HG03280 (cell line): ENCODE results near the gene KIF6.
"Not testable (repeated sequence)": the region's sequence is repeated elsewhere in the genome, so short reads cannot be mapped to it uniquely, and the experiment has no call there.

Source experiments
- ATAC-seq: cut with Tn5 transposase; IDR thresholded peaks from one replicate; pipeline ENCODE4 v1.9.1; 2021; ENCODE audit warnings: mild to moderate bottlenecking, moderate library complexity; ENCODE audit not compliant: unreplicated experiment

KIF6 gene

GRCh38 chr6:39724787-39725631, at the start of gene KIF6:
Gene KIF6 (minus strand): TSS chr6:39725408. CDS start chr6:39725310, 98 bp downstream.
- peak; percentile 99 for ATAC-seq

GRCh38 chr6:39773782-39774181, 48.6 kb upstream of the KIF6 start:
- no peak for ATAC-seq

DNA sequence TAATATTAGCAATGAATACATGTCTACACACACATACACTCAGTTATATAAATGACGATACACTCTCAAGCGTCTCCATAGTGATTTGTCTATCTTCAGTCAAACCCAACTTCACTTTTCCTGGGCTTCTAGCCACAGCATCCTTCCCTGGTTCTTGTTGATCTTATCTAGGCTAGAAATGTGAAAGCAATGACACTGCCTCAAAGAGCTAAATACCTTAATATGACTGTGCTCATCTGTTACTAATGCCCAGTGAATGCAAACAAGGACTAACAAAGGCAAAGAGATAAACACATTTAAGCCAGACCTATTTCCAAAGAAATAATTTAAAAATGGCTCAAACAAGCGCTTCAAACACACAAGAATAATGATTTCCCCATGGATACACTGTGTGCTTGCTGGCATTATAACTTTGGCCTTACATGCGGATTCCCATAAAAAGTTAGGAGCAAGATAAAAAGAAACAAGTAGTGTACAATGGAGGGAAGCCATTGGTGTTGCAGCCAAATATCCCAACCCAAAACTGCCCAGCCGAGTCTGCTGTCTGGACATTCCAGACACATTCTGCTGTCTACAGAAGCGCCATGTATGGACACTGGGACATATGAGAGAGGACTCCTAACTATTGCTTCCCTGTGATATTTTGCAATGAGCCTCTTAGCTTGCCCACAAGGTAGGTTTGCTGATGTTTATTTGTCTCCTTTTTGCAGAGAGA, 47.5 kb upstream of the KIF6 start:
- ATAC-seq, result no peak

DNA sequence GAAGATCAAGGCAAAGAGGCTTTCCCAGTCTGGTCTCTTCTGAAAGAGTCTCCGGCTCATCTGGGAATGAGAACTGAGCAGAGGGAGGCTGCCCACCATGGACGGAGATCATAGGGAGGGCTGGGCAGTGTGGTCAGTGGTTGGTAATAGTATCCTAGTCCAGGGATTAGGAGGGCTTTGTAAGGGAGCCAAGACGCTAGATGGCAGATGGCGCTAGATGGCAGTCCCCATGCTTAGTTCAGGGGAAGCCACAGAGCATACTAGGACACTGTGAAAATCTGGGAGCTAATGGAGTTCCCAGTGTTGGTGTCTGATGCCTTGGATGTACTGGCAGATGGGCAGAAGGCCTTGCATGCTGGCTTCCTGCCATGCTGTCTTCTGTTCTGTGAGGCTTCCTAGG, 45.2 kb upstream of the KIF6 start:
- ATAC-seq, result no peak

DNA sequence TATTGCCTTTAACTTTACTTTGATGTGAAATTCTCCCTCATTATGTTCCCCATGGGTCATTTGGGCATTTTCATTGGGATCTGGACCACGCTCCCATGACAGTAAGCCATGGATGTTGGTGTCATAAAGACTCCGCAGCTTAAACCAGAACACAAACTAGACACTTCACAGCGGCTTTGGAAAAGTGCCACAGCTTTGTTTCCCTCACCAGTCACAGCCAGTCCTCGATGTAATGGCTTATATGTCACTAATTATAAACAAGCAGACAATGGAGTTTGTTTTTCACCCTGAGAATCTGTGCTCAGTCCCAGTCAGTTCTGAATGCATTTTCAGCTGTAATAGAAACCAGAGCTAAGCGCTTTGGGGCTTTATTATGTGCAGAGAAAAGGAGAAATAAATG, 43.8 kb upstream of the KIF6 start:
- no peak for ATAC-seq

DNA sequence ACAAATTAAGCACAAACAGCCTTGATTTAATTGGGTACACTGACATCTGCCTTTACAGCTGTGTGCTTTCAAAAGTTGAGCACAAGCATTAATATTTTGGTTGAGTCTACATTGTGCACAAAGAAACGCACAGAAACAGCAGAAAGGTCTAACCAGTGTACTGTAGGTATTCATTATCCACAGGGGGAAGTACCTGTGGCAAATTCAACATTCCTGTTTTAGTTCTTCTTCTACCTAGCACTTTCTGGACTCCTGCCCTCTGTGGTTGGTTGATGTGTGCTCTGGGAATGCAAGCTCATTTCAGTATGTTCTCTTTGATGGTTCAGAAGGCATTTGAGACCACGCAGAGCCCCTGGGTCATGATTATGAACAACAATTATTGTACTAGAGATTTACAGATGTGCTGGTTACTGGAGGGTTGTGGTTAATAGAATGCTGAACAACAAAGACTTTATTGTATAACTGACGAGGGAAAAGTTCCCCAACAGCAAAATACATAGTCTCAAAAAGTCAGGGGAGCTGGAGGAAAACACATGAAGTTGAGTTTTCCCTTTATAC, 40.4 kb upstream of the KIF6 start:
- ATAC-seq, result no peak

- ATAC-seq, result no peak
Measured at GRCh38 chr6:39760226-39760952, 35.2 kb upstream of the KIF6 start.

DNA sequence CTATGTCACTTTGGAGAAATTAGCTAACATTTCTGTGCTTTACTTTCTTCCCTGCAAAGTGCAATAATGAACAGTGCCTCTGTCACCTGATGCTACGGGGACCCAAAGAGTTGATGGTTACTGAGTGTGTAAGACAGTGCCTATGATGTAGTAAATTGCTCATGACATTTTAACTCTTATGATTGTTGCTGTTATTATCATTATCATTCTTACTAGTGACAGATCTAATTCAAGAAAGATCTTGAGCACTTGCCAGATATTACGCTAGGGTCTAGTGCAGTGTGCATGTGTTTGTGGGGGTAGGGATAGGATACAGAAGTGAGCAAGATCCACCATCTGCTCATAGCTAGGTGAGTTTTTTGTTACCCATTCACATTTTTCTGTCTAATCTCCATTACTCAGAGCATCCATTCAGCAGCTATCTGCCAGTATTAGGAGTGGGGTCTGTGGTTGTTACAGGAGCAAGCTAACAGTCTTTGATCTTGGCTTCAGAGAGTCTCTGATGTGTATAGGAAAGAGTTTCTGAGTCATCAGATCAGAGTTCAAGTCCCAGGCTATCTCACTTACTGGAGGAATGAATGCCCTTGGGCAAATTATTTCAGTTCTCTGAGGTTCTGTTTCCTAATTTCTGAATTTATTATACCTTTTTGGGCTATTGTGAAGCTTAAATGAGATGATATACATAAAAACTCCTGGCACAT, 33.8 kb upstream of the KIF6 start:
- no peak for ATAC-seq

- ATAC-seq, result no peak
Measured at GRCh38 chr6:39756582-39756981, 31.4 kb upstream of the KIF6 start.

DNA sequence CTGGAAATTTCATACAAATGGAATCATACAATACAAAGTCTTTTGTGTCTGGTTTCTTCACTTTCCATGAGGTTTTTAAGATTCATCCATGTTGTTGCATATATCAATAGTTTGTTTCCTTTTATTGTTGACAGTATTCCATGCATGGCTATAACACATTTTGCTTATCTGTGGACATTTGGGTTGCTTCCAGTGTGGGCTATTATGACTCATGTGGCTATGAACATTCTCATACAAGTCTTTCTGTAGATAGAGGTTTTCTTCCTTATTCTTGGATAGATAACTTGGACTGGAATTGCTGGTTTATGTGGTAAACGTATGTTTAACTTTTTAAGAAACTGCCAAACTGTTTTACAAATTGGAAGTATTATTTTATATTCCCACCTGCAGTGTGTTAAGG, 30.0 kb upstream of the KIF6 start:
- ATAC-seq, result no peak

DNA sequence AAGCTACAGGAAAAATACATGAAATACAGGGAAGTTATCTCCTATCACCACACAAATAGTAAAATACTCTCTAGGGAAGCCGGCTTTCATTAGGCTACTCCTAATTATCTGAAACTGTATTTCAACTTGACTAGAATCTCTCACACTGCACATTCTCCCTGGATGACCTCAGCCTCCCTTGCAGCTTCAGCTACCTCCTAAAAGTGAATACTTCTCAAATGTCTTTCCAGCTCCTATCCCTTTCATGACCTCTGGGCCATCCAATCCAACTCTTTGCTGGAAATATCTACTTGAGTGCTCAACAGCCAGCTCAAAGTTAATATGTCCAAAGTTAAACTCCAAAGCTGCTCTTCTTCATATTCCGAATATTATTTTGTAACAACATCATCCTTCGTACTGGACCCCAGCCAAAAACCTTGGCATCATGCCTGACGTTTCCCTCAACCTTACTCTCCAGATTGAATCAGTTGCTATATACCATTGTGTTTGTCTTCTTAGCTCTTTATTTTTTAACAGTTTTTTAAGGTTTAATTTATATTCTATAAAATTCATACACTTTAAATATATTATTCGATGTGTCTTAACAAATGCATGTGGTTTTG, 29.4 kb upstream of the KIF6 start:
- ATAC-seq, result no peak

GRCh38 chr6:39753725-39754045, 28.5 kb upstream of the KIF6 start:
- no peak for ATAC-seq

- no peak for ATAC-seq
Measured at GRCh38 chr6:39752835-39753724, 27.9 kb upstream of the KIF6 start.

- no peak for ATAC-seq
Measured at GRCh38 chr6:39746795-39747194, 21.6 kb upstream of the KIF6 start.

GRCh38 chr6:39733704-39734103, 8.5 kb upstream of the KIF6 start:
- no peak for ATAC-seq

DNA sequence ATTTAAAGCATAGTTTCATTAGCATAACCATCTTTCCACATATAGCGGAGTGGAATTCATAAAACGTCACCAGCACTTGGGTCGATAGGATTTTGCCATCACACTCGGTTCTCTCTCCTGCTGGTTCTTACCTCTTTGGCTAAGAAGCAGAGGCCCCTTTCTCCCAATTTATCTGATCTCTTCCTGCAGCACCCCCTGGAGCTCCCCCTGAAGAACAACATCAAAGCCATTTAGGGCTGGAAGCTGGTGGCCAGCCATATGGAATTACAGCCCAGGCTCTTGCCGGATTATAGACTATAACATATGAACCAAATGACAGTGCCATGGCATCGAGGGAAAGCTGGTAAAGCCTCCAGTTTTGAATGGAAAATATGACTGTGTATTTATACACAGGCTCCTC, 6.4 kb upstream of the KIF6 start:
- ATAC-seq, result no peak

DNA sequence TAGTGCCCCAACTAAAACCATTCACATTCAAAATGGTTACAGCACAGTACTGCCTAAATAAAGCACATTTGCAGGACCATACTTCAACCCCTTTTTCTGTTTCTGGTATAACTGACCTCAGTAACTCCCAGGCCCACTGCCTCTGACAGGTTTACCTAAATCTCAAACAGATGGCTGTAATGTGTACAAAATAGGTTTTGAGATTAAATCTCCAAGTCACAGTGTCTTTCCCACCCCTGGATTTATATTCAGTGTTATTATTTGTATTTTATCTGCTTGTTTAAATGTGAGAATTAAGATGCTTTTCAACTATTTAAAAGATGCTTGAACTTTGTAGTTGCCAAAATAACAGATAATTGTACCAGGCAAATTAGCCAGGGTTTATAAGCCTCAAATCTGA, 4.7 kb upstream of the KIF6 start:
- no peak for ATAC-seq

GRCh38 chr6:39725632-39725997, 407 bp upstream of the KIF6 start:
- ATAC-seq, result no peak

DNA sequence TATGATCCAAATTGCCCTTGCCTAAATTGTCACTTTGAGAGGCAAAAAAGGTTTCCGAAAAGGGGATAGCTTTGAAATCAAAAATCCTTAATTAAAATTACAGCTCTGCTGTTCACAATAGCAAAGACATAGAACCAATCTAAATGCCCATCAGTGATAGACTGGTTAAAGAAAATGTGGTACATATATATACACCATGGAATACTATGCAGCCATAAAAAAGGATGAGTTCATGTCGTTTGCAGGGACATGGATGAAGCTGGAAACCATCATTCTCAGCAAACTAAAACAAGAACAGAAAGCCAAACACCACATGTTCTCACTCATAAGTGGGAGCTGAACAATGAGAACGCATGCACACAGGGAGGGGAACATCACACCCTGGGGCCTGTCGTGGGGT, 1.9 kb downstream of the KIF6 start:
- ATAC-seq, result not testable (repeated sequence)

DNA sequence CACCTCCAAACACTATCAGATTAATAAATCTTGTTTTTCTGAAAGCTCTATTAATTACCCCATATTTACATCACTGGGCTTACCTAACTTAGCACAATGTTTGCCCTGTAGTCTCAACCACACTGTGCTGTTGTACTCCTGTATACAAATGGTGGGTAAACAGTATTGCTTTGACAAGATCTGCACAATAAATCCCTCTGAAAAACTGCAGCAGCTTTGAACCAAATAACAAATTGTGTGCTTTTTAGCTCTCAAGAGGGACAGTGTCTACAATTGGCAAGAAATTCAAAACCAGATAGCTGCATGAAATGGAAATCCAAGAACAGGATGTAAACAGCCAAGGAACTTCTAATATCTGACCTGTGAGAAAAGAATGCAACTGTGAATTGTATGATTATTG, 10.4 kb downstream of the KIF6 start:
- no peak for ATAC-seq
